Adipocyte (in vitro differentiated cells): ENCODE results near the gene LRRN3.
A peak's percentile ranks its signal among the peaks of the same experiment; 100 is the strongest.

ENCODE experiments used
- DNase-seq: peaks from one replicate; pipeline ENCODE4 v3.0.0-alpha.2; 2015; ENCODE audit warnings: low read depth
- H3K27me3 ChIP-seq: replicated peaks from 2 replicates; pipeline ENCODE4 v1.7.0; 2013; ENCODE audit warnings: mild to moderate bottlenecking, low read length, moderate library complexity; ENCODE audit not compliant: control insufficient read depth, insufficient read depth
- H3K36me3 ChIP-seq: 2 replicates; pipeline ENCODE4 v1.7.0; 2013; ENCODE audit warnings: low read length, mild to moderate bottlenecking, moderate library complexity; ENCODE audit not compliant: control insufficient read depth, insufficient read depth, severe bottlenecking
- H3K4me1 ChIP-seq: 2 replicates; pipeline ENCODE4 v1.7.0; 2013; ENCODE audit warnings: mild to moderate bottlenecking, low read length, moderate library complexity; ENCODE audit not compliant: control insufficient read depth, insufficient read depth
- H3K4me3 ChIP-seq: 2 replicates; pipeline ENCODE4 v1.7.0; 2013; ENCODE audit warnings: mild to moderate bottlenecking, low read length, moderate library complexity
- H3K9ac ChIP-seq: 2 replicates; pipeline ENCODE4 v1.7.0; 2013; ENCODE audit warnings: mild to moderate bottlenecking, low read length, moderate library complexity
- H3K9me3 ChIP-seq: 2 replicates; pipeline ENCODE4 v1.7.0; 2013; ENCODE audit warnings: mild to moderate bottlenecking, low read length, moderate library complexity; ENCODE audit not compliant: control insufficient read depth

Gene LRRN3

GRCh38 chr7:111090846-111091245 lies at the start of gene LRRN3:
TSS of gene LRRN3 (plus strand) at chr7:111091127. CDS start at chr7:111122773, 31,646 bp downstream.
- peak within 1 kb of the TSS; percentile 80 for H3K4me3 ChIP-seq
- peaks cover 27% of the 10 kb centered on the region for H3K4me1 ChIP-seq
- peak within 1 kb of the TSS; percentile 65 for H3K9ac ChIP-seq
- no peaks in the 10 kb centered on the region for H3K27me3 ChIP-seq
- DNase-seq = peak; percentile 84
- H3K36me3 ChIP-seq = no peaks in the 10 kb centered on the region
- H3K9me3 ChIP-seq = no peaks in the 10 kb centered on the region

DNA sequence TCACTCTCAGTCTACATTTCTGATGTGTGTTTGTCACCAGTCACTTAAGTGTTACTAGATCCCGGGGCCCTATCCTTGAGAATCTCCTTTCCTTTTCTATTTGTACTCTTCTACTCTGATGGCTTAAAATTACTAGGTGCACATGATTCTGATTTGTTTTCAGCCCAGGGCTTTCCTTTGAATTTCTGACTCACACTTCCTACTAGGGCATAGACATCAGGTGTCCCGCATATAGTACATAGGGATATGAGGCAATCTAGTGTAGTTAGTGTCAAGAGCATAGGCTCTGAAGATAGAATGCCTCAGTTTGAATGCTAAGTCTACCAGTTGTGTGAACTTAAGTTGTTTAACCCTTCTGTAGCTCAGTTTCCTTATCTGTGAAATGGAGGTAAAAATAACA lies 49.4 kb upstream of the LRRN3 start:
- Histone ChIP-seq H3K4me3 (no peak overlapping the region), H3K27me3 (no peaks in the 10 kb centered on the region), H3K9me3 (no peaks in the 10 kb centered on the region), H3K4me1 (no peaks in the 10 kb centered on the region), H3K36me3 (no peaks in the 10 kb centered on the region), H3K9ac (no peak overlapping the region)
- no peak for DNase-seq

- no peak for DNase-seq
- Histone ChIP-seq H3K4me3 (no peak overlapping the region), H3K4me1 (no peaks in the 10 kb centered on the region), H3K9ac (no peak overlapping the region), H3K36me3 (no peaks in the 10 kb centered on the region), H3K9me3 (no peaks in the 10 kb centered on the region), H3K27me3 (no peaks in the 10 kb centered on the region)
Observed at GRCh38 chr7:111042842-111043241, 48.1 kb upstream of the LRRN3 start.

DNA sequence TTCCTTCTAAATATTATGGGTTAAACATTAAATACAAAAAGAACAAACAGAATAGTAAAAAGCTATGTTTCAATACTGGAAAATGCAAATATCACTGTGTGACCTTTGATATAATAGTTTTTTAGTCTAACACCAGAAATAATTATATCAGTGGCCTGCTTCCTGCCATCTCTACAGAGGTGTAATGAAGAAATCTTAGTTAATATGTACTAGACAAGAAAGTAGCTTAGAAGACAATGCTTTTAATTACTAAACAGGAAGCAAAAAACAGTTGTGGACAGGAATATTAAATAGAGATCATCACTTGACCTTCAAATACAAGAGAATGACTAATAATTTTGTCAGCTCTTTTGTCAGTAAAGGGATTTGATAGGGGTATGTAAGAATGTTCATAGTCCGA lies 47.4 kb upstream of the LRRN3 start:
- DNase-seq = no peak
- Histone ChIP-seq H3K27me3 (no peaks in the 10 kb centered on the region), H3K4me3 (no peak overlapping the region), H3K36me3 (no peaks in the 10 kb centered on the region), H3K9ac (no peak overlapping the region), H3K4me1 (no peaks in the 10 kb centered on the region), H3K9me3 (no peaks in the 10 kb centered on the region)

DNA sequence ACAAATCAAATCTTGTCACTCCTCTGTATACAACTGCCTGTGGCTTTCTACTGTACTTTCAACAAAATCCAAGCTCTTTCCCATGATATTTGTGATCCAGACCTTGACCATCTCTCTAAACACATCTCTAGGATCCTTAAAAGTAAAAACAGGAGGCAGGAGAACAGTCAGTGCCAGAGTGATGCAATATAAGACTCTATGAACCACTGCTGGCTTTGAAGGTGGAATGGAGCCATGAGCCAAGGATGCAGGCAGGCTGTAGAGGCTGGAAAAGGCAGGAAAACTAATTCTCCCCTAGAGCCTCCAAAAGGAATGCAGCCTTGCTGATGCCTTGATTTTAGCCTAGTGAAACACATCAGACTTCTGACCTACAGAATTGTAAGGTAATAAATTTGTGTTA lies 45.5 kb upstream of the LRRN3 start:
- DNase-seq = peak; percentile 70
- Histone ChIP-seq H3K36me3 (no peaks in the 10 kb centered on the region), H3K9me3 (no peaks in the 10 kb centered on the region), H3K9ac (no peak overlapping the region), H3K27me3 (no peaks in the 10 kb centered on the region), H3K4me1 (no peaks in the 10 kb centered on the region), H3K4me3 (no peak overlapping the region)

- H3K36me3 ChIP-seq = no peaks in the 10 kb centered on the region
Observed at GRCh38 chr7:111047595-111047994, 43.3 kb upstream of the LRRN3 start.

DNA sequence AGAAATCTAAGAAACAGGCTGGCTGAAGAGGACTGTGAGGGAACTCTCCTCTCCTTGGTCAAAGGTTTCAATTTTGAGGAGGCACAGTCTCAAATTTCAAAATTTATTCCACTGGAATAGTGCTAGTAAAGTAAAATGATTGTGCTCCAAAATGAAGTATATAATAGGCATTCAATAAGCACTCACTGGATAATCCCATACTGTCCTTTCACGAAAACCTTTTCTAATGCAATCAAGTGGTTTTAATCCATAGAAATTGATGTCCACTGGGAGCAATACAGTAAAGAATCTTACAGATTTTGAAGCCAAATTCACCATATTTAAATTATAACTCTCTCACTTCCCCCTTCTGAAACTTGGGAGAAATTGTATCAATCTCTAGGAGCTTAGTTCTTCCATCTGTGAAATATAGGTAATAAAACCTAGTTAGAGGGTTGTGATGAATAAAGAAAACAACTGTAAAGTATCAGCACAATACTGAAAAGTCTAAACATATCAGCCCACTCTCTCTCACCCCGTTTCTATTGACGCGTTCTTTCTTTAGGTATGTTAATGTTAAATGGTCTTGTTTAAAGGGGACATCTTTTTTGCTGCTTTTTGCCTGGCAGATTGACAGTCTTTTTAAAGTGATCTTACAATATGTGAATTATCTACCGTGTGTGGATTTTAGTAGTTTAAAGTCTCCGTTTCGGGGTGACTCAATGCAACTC lies 40.8 kb upstream of the LRRN3 start:
- no peak for DNase-seq
- Histone ChIP-seq H3K9me3 (no peaks in the 10 kb centered on the region), H3K4me1 (no peaks in the 10 kb centered on the region), H3K9ac (no peak overlapping the region), H3K27me3 (no peaks in the 10 kb centered on the region), H3K36me3 (no peaks in the 10 kb centered on the region), H3K4me3 (no peak overlapping the region)

More at GRCh38 chr7:111047595-111047994, 43.3 kb upstream of the LRRN3 start:
- no peak overlapping the region for H3K4me3 ChIP-seq
- H3K9ac ChIP-seq = no peak overlapping the region
- H3K4me1 ChIP-seq = no peaks in the 10 kb centered on the region
- no peaks in the 10 kb centered on the region for H3K9me3 ChIP-seq
- no peak for DNase-seq
- H3K27me3 ChIP-seq = no peaks in the 10 kb centered on the region

DNA sequence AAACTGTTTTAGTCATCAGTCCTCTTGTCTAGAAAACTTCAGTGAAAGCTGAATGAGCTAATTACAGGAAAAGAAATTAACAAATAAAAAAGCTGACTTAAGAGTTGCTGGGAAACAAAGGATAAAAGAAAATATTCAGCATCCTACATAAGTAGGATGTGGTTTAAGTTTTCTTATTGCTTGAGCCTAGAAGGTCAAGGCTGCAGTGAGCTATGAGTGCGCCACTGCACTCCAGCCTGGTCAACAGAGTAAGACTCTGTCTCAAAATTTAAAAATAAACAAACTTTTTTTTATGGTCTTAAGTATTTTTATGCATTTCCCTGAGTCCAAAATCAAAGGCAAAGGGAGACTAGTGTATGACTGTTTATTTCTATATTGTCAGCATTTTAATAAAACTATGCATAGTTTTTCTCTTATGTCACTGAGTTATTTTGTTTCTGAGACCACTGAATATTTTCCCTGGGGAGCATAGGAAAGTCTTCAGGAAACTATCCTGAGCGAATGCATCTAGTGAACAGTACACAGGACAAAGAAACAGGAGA lies 40.0 kb upstream of the LRRN3 start:
- Histone ChIP-seq H3K36me3 (no peaks in the 10 kb centered on the region), H3K9me3 (no peaks in the 10 kb centered on the region), H3K9ac (no peak overlapping the region), H3K4me1 (no peaks in the 10 kb centered on the region), H3K27me3 (no peaks in the 10 kb centered on the region), H3K4me3 (no peak overlapping the region)
- no peak for DNase-seq

- no peak overlapping the region for H3K4me3 ChIP-seq
- H3K9ac ChIP-seq = no peak overlapping the region
- H3K4me1 ChIP-seq = no peaks in the 10 kb centered on the region
- H3K36me3 ChIP-seq = no peaks in the 10 kb centered on the region
- no peak for DNase-seq
- H3K27me3 ChIP-seq = no peaks in the 10 kb centered on the region
- no peaks in the 10 kb centered on the region for H3K9me3 ChIP-seq
Observed at GRCh38 chr7:111051832-111052231, 39.1 kb upstream of the LRRN3 start.

GRCh38 chr7:111053035-111053434 lies 37.9 kb upstream of the LRRN3 start:
- Histone ChIP-seq H3K9me3 (no peaks in the 10 kb centered on the region), H3K4me1 (no peaks in the 10 kb centered on the region), H3K27me3 (no peaks in the 10 kb centered on the region), H3K9ac (no peak overlapping the region), H3K36me3 (no peaks in the 10 kb centered on the region), H3K4me3 (no peak overlapping the region)
- no peak for DNase-seq

DNA sequence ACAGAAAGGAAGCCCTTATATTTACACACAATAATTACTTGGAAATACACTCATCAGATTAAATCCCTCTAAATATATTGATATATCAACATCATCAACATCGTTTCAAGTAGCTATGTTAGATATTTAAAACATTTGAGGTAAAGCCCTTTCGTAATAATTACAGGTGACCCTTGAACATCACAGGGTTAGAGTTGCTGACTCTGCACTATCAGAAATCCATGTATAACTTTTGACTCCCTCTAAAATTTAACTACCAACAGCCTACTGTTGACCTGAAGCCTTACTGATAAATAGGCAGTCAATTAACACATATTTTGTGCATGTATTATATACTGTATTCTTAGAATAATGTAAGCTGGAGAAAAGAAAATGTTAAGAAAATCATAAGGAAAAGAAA lies 34.6 kb upstream of the LRRN3 start:
- Histone ChIP-seq H3K9ac (no peak overlapping the region), H3K9me3 (no peaks in the 10 kb centered on the region), H3K4me1 (peaks cover 9% of the 10 kb centered on the region), H3K27me3 (no peaks in the 10 kb centered on the region), H3K4me3 (no peak overlapping the region), H3K36me3 (no peaks in the 10 kb centered on the region)
- DNase-seq = no peak

GRCh38 chr7:111057066-111057465 lies 33.9 kb upstream of the LRRN3 start:
- no peak overlapping the region for H3K9ac ChIP-seq
- no peaks in the 10 kb centered on the region for H3K36me3 ChIP-seq
- H3K4me1 ChIP-seq = peaks cover 9% of the 10 kb centered on the region
- no peaks in the 10 kb centered on the region for H3K27me3 ChIP-seq
- no peak overlapping the region for H3K4me3 ChIP-seq
- H3K9me3 ChIP-seq = no peaks in the 10 kb centered on the region
- DNase-seq = no peak
